SIG-M5 treated with dmso at 0.1 percent for 504 hours (cell line): Measurements from ENCODE around the gene HLA-DRA.

ENCODE experiments used
- DNase-seq: peaks from one replicate; lab custom pipeline; 2025; ENCODE audit not compliant: unreplicated experiment; lab: John Stamatoyannopoulos, UW

Gene HLA-DRA

GRCh38 chr6:32439602-32440214 lies at the start of gene HLA-DRA:
Gene HLA-DRA (plus strand): TSS chr6:32439887. CDS start chr6:32439951, 64 bp downstream.
- DNase-seq = peak; percentile 19

- DNase-seq = no peak
Measured at GRCh38 chr6:32391505-32391904, 48.2 kb upstream of the HLA-DRA start.

DNA sequence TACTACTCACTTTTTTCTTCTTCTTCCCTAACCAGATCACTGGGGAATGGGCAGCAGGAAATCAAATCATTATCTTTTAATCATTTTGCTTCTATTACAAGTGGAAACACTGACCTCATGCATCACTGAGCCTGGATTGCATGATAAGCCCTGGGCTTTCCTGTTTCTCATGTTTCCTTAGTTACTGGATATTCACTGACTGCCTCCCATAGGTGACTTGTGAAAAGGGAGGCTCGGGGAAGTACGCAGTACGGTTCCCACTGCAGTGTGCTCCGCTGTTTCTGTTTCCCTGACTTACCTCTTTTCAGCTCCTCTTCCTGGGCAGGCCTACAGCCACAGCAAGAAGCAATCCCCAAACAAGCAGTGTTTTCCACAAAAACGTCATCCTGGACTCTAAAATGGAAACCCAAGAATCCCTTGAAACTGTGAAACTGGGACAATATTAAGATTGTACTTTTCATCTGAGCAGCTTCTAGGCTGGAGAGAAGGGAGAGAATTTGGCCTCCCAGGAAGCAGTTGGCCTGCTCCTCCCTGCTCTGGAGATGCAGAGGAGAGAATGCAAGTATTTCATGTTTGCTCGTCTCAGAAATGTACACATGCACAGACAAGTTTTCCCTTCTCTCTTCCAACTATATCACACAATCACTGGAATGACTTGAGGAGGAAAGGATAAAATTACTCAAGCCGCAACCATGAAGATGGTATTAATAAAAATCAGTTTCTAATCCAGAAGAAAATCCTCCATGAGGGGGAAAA lies 45.8 kb upstream of the HLA-DRA start:
- DNase-seq = no peak

GRCh38 chr6:32396028-32396427 lies 43.7 kb upstream of the HLA-DRA start:
- DNase-seq = no peak

- no peak for DNase-seq
Measured at GRCh38 chr6:32397252-32397920, 42.3 kb upstream of the HLA-DRA start.

DNA sequence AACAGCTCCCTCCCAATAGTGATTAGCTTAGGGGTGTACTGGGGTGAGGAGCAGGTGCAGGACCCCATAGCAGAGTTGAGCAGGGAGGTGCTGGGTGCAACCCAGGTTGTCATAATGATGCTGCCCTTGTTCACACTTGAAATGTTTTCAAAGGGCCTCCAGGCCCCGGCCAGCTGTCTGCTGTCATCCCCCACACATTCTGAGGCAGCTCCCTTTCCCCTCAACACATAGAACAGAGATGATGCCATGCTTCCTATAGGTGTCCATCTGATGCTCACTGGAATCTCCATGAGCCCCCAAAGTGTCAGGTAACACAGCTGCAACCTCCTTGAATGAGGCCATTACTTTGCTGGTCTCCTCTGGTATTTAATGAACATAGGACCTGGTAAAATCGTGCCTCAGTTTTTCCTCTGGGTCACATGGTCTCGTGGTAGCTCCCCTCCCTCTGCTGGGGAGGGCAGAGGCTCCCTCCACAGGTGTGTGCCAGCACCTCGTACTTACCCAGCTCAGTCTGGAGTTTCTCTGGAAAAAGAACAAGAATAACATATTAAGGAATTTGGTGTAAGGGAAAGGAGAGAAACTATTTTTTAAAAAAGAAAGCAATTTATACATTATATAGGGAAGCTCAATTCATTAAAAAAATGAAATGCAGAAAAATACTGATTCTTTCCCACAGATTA lies 38.3 kb upstream of the HLA-DRA start:
- no peak for DNase-seq

- DNase-seq = no peak
Measured at GRCh38 chr6:32402812-32403211, 36.9 kb upstream of the HLA-DRA start.

DNA sequence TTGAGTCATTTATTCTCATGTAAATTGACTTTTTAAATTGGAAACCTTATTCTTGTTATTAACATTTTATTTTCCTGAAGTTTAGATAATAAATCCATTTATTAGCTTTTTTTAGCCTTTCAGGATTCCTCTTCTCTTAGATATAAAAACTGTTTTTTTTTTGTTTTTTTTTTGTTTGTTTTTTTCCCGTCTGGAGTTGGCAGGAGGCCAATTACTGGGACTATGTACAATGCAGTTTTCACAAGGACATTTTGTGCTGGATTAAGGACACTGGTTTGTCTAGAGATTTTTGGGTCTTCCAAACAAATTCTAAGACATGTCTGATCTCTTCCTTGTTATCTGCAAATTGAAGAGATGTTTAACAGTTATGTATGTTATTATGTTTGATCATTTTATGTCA lies 34.0 kb upstream of the HLA-DRA start:
- no peak for DNase-seq

DNA sequence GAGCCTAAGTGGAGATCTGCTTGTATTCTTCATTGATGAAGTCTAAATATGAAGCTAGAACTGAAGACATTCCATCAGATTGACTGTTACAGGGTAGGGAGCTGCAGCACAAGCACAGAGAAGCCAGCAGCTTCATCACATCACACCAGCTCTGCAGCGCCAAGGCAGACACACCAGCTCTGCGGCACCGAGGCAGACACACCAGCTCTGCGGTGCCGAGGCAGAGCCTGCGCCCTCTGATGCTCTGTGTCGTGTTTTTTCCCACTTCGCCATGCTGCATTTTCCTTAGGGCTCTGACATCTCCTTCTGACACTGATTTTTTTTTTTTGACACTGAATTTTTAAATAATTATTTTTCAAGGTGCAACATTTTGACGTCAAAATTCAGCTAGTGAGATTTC lies 33.5 kb upstream of the HLA-DRA start:
- DNase-seq = no peak

GRCh38 chr6:32406857-32407256 lies 32.8 kb upstream of the HLA-DRA start, which contains the start of gene BTNL2:
Gene BTNL2 (minus strand): TSS chr6:32407181. CDS start chr6:32407123, 58 bp downstream.
- DNase-seq = no peak

DNA sequence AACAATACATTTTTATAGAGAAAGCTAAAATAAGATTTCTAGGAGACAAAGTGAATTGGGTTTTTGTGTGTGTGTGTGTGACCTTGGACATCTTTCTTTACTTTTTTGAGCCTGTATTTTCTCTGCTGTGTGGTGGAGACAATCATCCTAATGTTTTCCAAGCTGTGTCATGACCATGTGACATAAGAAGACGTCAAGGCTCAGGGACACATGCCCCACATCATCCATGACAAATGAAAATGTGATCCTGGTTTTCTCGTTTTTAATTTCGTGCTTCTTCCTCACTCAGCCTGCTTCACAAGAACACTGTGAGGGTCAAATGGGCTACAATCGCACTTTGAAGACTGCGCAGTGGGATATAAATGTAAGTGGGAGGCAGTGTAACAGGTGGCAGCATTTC lies 28.8 kb upstream of the HLA-DRA start:
- no peak for DNase-seq

DNA sequence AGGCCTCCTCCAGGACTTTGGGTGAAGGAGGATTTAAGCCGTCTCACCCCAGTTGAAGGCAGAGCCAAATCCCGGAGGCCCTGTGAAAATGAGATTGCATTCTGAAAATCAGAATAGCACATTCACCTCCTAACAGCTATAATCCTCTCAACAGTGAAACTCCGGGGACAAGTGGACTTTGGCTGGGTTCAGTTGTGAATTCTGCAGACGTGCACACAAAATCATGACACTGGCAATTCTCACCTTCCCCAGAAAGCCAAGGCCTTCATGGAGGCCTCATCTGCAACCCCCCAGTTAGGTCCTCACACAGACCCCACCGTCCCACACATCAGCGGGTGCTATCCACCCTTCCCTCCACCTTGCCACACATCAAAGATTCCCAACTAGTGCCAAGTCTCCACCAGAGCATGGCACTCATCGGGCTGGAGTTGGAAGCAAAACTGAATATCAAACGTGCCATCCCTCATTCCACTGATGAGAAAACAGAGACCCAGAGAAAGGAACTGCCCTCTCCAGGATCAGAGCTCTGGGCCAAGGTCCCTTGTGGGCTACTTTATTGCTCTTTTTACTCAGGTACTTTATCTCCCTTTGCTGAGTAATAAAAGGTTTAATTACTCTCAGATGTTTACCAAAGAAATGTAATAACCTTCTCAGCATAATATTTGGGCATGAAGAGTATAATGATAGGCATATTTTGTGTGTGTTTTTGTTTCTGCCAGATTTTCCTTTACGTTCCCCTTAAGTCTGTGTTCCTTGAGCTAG lies 27.9 kb upstream of the HLA-DRA start:
- no peak for DNase-seq

DNA sequence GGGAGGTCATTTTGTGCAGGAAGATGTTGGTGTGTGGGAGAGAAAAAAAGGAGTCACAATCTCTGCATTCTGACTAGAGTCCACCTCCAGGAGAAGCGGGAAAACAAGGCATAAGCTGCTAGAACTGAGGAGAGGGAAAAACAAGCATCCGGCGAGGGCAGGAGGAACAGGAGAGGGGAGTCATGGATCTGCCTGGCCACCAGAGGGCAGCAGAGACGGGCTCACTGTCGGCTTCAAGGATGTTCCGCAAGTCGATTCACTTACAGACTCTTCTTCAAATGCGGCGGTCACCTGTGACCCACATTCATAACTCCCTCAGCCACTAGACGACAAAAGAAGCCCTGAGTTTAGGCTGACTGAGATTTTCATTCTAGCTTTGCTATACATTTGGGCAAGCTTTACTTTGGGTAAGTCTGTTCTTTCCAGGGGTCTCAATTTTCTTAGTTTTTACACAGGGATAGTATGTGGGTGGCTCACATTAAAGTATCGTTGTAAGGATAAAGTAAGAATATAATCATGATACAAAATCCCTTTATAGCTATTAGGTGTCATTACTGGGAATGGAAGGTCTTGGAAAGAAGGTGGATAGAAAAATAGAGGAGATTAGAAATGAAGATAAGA lies 26.1 kb upstream of the HLA-DRA start:
- DNase-seq = peak; percentile 49

DNA sequence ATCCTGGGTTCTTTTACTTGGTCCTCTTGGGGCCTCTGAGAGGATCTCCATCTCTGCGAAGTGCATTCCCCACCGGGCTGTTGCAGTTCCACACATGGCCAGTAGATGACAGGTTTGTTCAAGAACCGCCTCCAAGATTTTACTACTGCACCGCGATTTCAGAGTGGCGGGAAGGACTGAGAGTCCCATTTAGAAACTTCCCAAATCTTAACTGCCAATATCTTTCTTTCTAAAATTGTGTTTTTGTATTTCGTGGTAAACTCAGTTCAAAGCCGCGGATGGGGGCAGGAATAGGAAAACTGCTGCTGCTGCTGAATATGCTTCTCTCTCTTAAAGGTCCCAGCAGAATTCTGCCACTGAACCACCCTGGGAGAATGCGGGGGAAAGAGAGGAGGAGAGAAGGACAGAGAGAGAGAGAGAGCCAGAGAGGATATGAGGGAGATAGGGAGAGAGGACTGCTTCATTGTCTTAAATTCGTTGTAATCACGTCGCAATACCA lies 24.1 kb upstream of the HLA-DRA start:
- DNase-seq = peak; percentile 53

DNA sequence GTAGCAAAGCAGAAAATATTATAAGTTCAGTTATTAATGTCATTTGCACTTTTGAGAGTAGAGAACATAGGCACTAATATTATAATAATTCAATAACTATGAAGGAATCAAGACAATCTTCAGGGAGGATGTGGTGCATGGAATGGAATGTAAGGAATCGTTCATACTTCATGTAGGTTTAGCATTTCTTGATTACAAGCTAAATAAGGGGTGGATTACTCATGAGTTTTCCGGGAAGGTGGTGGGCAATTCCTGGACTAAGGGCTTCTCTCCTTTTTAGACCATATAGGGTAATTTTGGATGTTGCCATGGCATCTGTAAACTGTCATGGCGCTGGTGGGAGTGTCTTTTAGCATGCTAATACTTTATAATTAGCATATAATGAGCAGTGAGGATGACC lies 23.7 kb upstream of the HLA-DRA start:
- no peak for DNase-seq

- no peak for DNase-seq
Measured at GRCh38 chr6:32424589-32425300, 14.9 kb upstream of the HLA-DRA start.

DNA sequence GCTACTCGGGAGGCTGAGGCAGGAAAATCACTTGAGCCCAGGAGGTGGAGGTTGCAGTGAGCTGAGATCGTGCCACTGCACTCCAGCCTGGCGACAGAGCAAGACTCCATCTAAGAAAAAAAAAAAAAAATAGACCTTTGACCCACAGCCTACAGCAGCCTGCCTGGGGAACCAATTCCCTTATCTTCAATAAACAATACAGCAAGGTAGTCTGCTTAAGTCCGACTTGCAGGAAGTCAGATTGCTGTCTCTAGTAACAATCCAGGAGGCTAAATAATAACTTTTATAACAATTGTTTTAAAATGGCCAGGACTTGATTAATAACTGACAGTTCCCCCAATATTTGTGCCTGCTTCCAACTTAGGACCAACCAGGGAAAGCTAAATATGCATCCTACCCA lies 13.3 kb upstream of the HLA-DRA start:
- no peak for DNase-seq

DNA sequence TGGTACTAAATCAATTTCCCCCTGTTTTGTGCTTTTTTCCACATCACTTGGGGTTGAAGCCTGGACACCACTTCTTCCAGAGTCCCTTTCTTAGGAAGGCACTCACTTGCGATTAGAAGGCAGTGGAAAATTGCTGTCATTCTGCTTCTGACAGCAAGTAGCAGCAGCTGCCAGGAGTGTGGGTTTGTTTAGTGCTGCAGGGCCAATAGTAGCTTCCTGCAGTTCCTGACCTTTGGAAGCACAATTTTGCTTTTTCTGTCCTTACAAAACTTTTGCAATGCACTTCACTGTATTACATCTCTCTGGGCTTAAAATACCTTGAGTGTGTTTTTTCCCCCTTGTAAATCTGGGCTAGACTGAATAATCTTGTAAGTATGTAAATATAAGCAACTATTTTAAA lies 12.5 kb upstream of the HLA-DRA start:
- no peak for DNase-seq

DNA sequence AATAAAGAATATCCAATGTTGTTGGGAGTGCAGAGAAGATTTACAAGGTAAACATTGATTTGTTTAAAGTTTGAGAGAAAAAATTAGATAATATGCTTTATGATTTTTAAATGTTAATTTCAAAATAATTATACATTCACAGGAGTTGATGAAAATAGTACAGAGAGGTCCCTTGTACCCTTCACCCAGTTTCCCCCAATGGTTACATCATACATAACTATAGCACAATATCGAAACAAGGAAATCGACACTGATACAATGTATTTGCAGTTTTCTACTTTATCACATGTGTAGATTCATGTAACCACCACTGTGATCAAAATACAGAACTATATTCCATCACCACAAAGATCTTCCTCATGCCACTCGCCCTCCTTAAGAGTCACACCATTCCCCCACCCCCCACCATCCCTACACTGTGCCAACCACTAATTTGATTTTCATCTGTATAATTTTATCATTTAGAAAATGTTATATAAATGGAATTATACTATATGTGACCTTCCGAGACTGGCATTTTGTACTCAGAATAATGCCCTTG lies 11.7 kb upstream of the HLA-DRA start:
- DNase-seq = no peak
